Measurements from ENCODE around the gene TRIM33.

The TRIM33 gene

DNA sequence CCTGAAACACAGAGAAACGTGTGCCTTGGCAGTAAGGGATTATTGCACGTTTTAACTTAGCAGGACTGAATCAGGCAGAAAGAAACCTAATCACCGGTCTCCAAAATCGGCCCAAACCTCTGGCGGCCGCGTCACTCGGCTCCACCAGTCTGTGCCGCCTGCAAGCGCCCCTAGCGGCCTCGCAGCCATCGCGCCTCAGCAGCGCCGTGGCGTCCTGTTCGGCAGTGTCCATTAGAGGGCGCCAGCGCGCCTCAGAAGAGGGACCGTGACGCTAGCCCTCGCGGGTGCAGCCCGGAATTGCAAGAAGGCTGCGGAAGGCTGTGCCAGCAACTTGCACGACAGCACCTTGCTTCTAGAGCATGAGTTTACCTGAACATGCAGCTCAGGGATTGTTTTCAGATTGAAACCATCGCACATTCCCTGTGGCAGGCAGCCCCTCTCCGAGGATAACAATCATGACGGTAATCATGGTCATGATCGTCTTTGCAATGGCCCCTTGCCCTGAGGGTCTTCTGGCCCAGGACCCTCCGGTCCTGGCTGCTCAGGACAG, 164.4 kb downstream of the TRIM33 start:
- peak; percentile 88 for DNase-seq

GRCh38 chr1:114345930-114346479, 165.0 kb downstream of the TRIM33 start:
- peak; percentile 66 for DNase-seq

DNA sequence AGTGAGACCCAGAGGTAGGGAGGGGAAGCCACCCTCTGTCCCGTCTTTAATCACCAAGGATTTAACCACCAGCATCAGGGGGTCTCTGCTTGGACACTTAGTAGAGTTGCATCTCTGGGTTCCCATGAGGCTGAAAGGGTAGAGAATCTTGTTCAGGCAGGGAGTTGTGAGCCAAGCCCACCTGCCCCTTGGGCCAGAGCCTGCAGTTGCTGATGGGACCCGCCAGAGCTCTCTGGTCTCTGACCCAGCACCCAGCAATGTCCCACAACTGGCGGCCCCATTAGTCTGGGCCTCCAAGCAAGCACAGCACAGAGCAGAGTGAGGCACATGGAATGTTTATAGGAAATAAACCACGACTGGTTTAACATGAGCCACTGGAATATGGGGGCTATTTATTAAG, 166.3 kb downstream of the TRIM33 start:
- no peak for DNase-seq
